Stimulated activated CD4-positive, alpha-beta T cell treated with anti-CD3 and anti-CD28 coated beads, Interleukin-1b, Interleukin-23, amount 100 ng/mL, for 1 hour (primary cell): ENCODE data around the gene TMEM107.

Experiments
- DNase-seq, 2 donors: peaks; one replicate each; pipeline ENCODE4 v3.0.0-alpha.2; 2020; ENCODE audit warnings: low read depth in 2 of 2

TMEM107 gene

GRCh38 chr17:8150194-8151119 is 25.7 kb downstream of the TMEM107 start:
- no peak for DNase-seq

- DNase-seq: no peak
These were observed 26.6 kb downstream of the TMEM107 start for GRCh38 chr17:8149419-8150193.

GRCh38 chr17:8148560-8148959 is 27.6 kb downstream of the TMEM107 start:
- no peak for DNase-seq

DNA sequence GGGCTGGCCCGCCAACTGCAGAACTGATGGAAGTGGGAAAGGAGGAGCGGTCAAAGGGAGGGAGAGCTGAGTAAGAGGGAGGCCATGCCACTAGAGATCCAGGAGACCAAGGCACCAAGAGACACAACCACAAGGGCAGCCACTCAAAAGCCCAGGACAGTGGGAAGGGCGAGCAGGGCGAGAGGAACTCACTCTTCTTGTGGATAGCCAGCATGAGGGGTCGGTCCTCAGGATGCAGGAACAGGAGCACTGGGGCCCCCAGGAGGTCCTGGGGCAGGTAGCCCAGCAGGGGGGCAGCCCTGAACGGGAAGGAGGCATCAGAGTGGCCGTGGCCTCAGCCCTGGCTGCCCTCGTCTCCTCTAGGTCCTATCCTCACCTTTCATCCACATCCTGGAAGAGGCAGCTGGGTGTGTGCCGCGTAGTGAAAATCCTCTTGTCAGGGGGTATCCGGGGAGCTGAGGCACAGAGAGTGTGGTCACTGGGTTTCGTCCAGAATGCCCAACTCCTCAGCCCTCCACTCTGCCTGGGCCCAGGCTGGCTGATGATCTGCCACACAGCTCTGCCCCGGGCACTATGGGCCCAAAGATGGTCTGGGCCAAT is 28.3 kb downstream of the TMEM107 start:
- no peak for DNase-seq

DNA sequence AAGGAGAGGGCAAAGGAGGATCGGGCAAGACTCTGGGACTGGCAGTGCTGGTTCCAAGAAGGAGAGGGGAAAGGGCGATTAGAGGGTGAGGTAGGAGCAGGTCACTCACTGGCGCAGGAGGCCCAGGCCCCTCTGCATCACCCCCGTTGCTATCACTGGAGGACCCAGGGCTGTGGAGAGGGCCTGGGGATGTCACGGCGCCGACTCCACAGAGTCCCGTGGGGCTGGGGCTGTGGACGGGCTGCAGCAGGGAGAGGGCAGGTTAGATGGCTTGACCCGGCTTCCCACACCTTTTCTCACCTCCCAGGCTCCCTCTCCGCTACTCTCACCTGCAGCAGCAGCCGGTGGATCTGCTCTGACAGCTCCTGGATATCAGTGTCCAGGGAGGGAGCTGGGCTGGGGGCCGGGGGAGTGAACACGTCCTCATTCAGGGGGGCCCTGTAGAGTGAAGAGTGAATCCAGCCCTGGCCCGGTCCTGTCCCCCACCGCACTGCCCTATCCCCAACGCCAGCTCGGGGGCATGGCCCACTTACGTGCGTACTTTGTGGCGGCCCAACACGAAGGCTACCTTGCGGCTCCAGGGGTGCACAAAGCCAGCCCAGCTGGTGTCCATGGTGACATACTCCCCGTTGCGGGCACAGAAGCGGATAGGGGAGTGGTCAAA is 28.9 kb downstream of the TMEM107 start:
- DNase-seq: no peak

DNA sequence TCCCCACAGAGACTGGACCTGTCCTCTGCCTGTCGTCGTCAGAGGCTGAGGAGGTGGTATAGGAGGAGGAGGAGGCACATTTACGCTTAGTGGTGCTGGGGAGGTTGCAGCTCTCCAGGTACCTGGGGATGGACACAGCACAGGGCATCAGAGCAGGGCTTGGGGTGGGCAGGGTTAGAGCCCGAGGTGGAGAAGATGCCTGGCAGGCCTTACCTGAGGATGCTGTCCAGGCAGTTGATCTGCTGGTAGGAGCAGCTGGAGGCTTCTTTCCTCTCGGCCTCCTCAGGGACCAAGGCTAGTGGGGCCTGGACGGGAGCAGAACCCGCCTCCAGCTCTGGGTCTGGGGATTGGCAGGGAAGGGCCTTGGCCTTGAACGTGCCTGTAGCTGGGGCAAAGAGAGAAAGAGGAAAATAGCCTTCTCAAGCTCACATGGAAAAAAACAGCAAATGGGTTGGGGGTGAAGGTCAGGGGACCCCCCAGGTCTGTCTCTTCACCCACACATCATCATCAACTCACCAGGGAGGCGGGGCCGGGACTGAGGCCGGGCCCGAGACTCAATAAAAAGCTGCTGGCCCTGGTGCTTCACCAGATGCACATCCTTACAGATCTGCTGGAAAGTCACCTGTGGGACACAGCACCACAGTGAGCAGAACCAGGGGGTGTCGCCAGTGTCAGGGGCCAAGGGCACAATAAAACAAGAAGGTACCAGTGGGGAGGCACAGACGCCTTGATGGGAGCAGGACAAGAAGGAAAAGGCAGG is 29.6 kb downstream of the TMEM107 start:
- no peak for DNase-seq

DNA sequence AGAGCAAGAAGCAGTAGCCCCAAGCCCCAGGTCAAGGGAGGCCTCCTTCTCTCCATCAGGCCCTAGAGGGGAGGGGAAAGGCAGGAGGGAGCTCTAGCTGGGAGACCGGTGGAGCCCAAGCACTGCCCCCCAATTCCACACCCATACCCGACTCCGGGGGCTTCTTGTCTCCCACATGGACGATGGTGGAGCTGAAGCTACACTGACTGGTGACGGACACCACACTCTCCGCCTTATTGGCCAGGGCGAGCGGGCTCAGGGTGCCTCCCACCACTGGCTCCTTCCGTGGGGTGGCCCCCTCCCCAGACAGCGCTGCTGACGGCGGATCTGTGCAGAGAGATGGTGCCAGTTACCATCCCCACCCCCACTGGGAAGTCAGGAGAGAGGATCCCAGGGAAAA is 30.4 kb downstream of the TMEM107 start:
- no peak for DNase-seq

GRCh38 chr17:8144401-8145231 is 31.6 kb downstream of the TMEM107 start:
- DNase-seq: no peak

GRCh38 chr17:8143581-8144400 is 32.4 kb downstream of the TMEM107 start:
- DNase-seq: no peak

GRCh38 chr17:8142887-8143580 is 33.1 kb downstream of the TMEM107 start:
- no peak for DNase-seq

GRCh38 chr17:8142158-8142886 is 33.9 kb downstream of the TMEM107 start:
- no peak for DNase-seq

GRCh38 chr17:8141741-8142140 is 34.4 kb downstream of the TMEM107 start:
- no peak for DNase-seq

GRCh38 chr17:8141045-8141444 is 35.1 kb downstream of the TMEM107 start:
- DNase-seq: no peak

GRCh38 chr17:8140065-8141029 is 35.8 kb downstream of the TMEM107 start:
- DNase-seq: no peak

- DNase-seq: peak; percentile 87 to 96
These were observed 37.4 kb downstream of the TMEM107 start for GRCh38 chr17:8138672-8139371.

DNA sequence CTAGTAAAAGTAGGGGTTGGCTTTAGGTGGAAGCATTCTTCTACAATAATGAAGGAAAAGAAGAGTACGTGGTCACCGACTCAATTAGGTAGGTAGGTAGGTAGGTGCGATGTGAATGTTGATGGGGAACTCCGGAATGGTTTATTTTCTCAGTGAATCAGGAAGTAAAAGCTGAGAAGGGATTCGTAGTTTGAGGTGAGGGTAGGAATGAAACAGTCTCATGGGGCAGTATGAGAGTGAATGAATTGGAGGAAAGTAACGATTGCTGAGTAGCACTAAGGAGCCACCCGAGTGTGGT is 37.9 kb downstream of the TMEM107 start:
- no peak for DNase-seq
